WI38 (cell line): ENCODE data around the gene MIGA2.

Experiments used
- H3K4me3 ChIP-seq: 2 replicates; pipeline ENCODE4 v1.5.1; 2011; ENCODE audit warnings: low read depth, mild to moderate bottlenecking, control low read depth, low read length
- TF ChIP-seq, protein P1 (sequence below): IDR thresholded peaks from 2 replicates; pipeline ENCODE4 v1.5.1; 2012; ENCODE audit warnings: low read depth, mild to moderate bottlenecking, control low read depth, low read length

The MIGA2 gene

DNA sequence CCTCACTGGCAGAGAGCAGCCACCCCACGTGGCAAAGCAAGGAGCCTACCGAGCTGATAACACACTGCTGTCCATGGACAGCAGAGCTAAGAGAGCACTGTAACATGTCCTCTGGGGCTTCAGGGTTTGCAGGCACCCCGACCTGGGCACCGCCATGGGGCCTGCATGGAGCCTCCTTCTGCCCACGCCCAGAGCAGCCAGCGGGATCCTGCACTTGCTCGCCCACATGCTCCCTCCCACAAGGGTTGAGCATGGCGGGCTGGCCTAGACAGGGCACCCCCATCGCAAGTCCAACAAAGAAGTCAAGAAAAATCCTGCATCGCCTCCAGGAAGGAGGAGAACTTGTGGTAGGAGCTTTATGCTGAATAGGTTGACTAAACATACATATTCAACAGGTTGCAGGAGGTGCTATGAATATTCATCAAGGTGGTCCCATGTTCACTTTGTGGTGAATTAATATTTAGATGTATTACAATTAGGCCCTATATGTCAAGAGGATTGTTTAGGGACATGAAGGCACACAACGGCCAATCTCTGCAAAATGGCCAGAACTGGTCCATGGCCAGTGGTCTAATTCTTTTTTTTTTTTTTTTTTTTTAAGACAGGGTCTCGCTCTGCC lies 3.8 kb upstream of the MIGA2 start:
- TF ChIP-seq, protein P1, sequence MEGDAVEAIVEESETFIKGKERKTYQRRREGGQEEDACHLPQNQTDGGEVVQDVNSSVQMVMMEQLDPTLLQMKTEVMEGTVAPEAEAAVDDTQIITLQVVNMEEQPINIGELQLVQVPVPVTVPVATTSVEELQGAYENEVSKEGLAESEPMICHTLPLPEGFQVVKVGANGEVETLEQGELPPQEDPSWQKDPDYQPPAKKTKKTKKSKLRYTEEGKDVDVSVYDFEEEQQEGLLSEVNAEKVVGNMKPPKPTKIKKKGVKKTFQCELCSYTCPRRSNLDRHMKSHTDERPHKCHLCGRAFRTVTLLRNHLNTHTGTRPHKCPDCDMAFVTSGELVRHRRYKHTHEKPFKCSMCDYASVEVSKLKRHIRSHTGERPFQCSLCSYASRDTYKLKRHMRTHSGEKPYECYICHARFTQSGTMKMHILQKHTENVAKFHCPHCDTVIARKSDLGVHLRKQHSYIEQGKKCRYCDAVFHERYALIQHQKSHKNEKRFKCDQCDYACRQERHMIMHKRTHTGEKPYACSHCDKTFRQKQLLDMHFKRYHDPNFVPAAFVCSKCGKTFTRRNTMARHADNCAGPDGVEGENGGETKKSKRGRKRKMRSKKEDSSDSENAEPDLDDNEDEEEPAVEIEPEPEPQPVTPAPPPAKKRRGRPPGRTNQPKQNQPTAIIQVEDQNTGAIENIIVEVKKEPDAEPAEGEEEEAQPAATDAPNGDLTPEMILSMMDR: no peak

GRCh38 chr9:129033216-129033615 lies 3.2 kb upstream of the MIGA2 start:
- TF ChIP-seq, protein P1: no peak

More for the DNA sequence above, 3.8 kb upstream of the MIGA2 start:
- H3K4me3 ChIP-seq: no peak overlapping the region

GRCh38 chr9:129035838-129036237 lies 588 bp upstream of the MIGA2 start:
- peak overlapping the region; percentile 43 for H3K4me3 ChIP-seq

More at GRCh38 chr9:129033216-129033615, 3.2 kb upstream of the MIGA2 start:
- H3K4me3 ChIP-seq: no peak overlapping the region

GRCh38 chr9:129036923-129037766 lies 719 bp downstream of the MIGA2 start:
- H3K4me3 ChIP-seq: peak overlapping the region; percentile 98
- TF ChIP-seq, protein P1: no peak

GRCh38 chr9:129037767-129038098 lies 1.3 kb downstream of the MIGA2 start:
- TF ChIP-seq, protein P1: no peak

DNA sequence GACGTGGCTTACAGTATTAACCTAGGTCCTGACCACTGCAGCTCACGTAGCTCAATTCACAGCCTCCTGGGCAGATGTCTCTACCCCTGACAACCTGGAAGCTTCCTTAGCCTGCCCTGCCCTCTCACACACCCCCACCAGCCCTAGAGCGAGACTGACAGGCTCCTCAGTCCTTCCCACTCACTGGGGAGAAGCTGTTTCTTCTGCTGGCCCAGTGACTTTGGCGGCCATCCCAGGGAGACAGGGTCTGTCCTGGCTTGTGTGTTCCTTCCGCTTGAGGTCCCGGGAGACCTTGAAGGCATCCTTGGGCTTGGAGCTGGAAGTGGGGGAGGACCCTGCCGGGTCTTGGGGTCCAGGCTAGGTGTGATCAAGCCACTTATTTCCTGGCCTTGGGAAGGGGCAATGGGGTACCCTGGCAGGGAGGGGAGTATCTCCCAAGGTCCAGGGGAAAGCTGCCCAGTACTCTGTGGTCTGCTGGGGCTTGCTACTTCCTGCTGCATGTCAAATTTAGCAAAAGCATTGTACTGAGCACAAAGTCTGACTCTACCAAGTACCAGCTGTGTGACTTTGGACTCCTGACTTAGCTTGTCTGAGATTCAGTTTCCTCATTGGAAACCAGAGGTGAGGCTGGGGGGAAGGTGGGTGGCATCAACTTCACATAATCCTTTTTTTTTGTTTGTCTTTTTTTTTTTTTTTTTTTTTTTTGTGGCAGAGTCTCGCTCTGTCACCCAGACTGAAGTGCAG lies 1.9 kb downstream of the MIGA2 start:
- H3K4me3 ChIP-seq: no peak overlapping the region
- TF ChIP-seq, protein P1: no peak

More at GRCh38 chr9:129037767-129038098, 1.3 kb downstream of the MIGA2 start:
- peak overlapping the region; percentile 98 for H3K4me3 ChIP-seq

DNA sequence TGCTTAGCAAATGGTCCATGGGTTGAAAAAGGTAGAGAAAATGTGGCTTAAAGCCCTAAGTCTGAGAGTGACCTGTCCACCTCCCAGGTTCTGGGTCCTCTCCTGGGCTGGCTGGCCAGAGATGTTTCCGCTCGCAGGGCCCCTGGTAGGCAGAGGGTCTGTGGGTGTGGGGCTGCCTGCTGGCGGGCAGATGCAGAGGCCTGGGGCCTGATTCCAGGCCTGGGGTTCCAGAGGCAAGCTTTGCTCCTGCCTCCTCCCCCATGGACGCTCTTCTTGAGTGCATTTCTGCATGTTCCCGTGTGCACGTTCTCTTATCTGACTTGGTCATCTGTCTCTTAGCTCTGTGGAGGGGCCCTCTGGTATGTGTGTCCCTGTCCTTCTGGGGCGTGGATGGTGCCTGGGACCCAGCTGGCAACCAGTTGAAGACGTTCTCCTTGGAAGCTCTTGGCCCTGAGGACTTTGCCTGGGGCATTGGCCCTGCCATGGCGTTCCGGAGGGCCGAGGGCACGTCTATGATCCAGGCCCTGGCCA lies 3.8 kb downstream of the MIGA2 start:
- H3K4me3 ChIP-seq: no peak overlapping the region
- TF ChIP-seq, protein P1: no peak
